Measurements from ENCODE around the gene SNX8.

DNA sequence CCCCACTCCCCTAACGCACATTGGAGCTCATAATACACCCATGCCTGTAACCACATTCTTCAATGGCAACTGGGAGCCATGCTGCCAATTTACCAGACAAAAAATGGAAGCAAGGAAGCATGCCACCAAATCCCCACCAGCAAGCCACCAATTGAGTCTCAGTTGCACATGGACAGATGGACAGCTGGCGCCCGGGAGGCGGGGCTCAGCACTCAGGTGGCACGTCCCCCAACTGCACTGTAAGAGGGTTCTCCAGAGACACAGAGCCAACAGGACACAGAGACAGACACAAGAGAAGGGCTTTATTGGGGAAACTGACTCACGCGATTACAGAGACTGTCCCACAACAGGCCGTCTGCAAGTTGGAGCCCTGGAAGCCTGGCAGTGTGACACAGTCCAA, 84.0 kb downstream of the SNX8 start:
- TF ChIP-seq, protein P1, sequence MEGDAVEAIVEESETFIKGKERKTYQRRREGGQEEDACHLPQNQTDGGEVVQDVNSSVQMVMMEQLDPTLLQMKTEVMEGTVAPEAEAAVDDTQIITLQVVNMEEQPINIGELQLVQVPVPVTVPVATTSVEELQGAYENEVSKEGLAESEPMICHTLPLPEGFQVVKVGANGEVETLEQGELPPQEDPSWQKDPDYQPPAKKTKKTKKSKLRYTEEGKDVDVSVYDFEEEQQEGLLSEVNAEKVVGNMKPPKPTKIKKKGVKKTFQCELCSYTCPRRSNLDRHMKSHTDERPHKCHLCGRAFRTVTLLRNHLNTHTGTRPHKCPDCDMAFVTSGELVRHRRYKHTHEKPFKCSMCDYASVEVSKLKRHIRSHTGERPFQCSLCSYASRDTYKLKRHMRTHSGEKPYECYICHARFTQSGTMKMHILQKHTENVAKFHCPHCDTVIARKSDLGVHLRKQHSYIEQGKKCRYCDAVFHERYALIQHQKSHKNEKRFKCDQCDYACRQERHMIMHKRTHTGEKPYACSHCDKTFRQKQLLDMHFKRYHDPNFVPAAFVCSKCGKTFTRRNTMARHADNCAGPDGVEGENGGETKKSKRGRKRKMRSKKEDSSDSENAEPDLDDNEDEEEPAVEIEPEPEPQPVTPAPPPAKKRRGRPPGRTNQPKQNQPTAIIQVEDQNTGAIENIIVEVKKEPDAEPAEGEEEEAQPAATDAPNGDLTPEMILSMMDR (IDR thresholded peaks at IDR 0.05), result no peak
- no peak for TF ChIP-seq POLR2AphosphoS5 (IDR thresholded peaks at IDR 0.05)
- TF ChIP-seq POLR2A (IDR thresholded peaks at IDR 0.05), result no peak
- no peak for TF ChIP-seq EP300 (IDR thresholded peaks at IDR 0.05)
